ENCODE measurements around the gene WDFY4. TPM values are rescaled to one million over a fixed set of nuclear protein-coding genes. Genes with fewer than 3 reads are reported as not detected.

WDFY4 gene
- total and polyA plus RNA-seq, 4 donors: 0.57 to 7.1 (median 2.0) TPM

- H3K4me3 ChIP-seq (ENCODE audit: low read depth in 1 of 3, low read length in 3 of 3): no peak overlapping the region
- H3K9ac ChIP-seq (ENCODE audit: low read depth in 1 of 2, low read length in 2 of 2): no peak overlapping the region
- H3K36me3 ChIP-seq (ENCODE audit: control insufficient read depth in 4 of 4, insufficient read depth in 3 of 4, low read depth in 1 of 4, low read length in 3 of 4): no peaks in the 10 kb centered on the region
- no peaks in the 10 kb centered on the region for H3K27me3 ChIP-seq (ENCODE audit: control insufficient read depth in 4 of 4, insufficient read depth in 4 of 4, low read length in 3 of 4)
- no peak overlapping the region for H3K27ac ChIP-seq (ENCODE audit: low read depth in 1 of 2, low read length in 2 of 2)
- WGBS: 75% methylated on average over 5 of the region's 5 CpGs
- peak; percentile 14 for DNase-seq (ENCODE audit: low spot score)
- no peaks in the 10 kb centered on the region for H3K9me3 ChIP-seq (ENCODE audit: control insufficient read depth in 4 of 4, low read length in 3 of 4)
- TF ChIP-seq, protein P1, sequence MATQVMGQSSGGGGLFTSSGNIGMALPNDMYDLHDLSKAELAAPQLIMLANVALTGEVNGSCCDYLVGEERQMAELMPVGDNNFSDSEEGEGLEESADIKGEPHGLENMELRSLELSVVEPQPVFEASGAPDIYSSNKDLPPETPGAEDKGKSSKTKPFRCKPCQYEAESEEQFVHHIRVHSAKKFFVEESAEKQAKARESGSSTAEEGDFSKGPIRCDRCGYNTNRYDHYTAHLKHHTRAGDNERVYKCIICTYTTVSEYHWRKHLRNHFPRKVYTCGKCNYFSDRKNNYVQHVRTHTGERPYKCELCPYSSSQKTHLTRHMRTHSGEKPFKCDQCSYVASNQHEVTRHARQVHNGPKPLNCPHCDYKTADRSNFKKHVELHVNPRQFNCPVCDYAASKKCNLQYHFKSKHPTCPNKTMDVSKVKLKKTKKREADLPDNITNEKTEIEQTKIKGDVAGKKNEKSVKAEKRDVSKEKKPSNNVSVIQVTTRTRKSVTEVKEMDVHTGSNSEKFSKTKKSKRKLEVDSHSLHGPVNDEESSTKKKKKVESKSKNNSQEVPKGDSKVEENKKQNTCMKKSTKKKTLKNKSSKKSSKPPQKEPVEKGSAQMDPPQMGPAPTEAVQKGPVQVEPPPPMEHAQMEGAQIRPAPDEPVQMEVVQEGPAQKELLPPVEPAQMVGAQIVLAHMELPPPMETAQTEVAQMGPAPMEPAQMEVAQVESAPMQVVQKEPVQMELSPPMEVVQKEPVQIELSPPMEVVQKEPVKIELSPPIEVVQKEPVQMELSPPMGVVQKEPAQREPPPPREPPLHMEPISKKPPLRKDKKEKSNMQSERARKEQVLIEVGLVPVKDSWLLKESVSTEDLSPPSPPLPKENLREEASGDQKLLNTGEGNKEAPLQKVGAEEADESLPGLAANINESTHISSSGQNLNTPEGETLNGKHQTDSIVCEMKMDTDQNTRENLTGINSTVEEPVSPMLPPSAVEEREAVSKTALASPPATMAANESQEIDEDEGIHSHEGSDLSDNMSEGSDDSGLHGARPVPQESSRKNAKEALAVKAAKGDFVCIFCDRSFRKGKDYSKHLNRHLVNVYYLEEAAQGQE (IDR thresholded peaks at IDR 0.05): no peak
- TF ChIP-seq EGR1 (IDR thresholded peaks at IDR 0.05; ENCODE audit: low read depth in 2 of 2) (no peak), FOXA1 (IDR thresholded peaks at IDR 0.05) (no peak), ZBTB33 (IDR thresholded peaks at IDR 0.05) (no peak)
- no peaks in the 10 kb centered on the region for H3K4me1 ChIP-seq (ENCODE audit: control insufficient read depth in 4 of 4, insufficient read depth in 4 of 4, low read length in 3 of 4)
These were observed 114.0 kb downstream of the WDFY4 start for GRCh38 chr10:48798481-48799254.

GRCh38 chr10:48799341-48800006, 114.8 kb downstream of the WDFY4 start:
- Histone ChIP-seq H3K27me3 (ENCODE audit: control insufficient read depth in 4 of 4, insufficient read depth in 4 of 4, low read length in 3 of 4) (no peaks in the 10 kb centered on the region), H3K36me3 (ENCODE audit: control insufficient read depth in 4 of 4, insufficient read depth in 3 of 4, low read depth in 1 of 4, low read length in 3 of 4) (no peaks in the 10 kb centered on the region), H3K9ac (ENCODE audit: low read depth in 1 of 2, low read length in 2 of 2) (no peak overlapping the region), H3K9me3 (ENCODE audit: control insufficient read depth in 4 of 4, low read length in 3 of 4) (no peaks in the 10 kb centered on the region), H3K4me1 (ENCODE audit: control insufficient read depth in 4 of 4, insufficient read depth in 4 of 4, low read length in 3 of 4) (no peaks in the 10 kb centered on the region), H3K4me3 (ENCODE audit: low read depth in 1 of 3, low read length in 3 of 3) (no peak overlapping the region), H3K27ac (ENCODE audit: low read depth in 1 of 2, low read length in 2 of 2) (peak overlapping the region; percentile 1 to 56)
- 88% methylated on average over 17 of the region's 17 CpGs for WGBS
- DNase-seq (ENCODE audit: low spot score): no peak
- no peak for TF ChIP-seq SP1 (IDR thresholded peaks at IDR 0.05)
- no peak for TF ChIP-seq YY1 (IDR thresholded peaks at IDR 0.05)
- no peak for TF ChIP-seq GABPA (IDR thresholded peaks at IDR 0.05 in 1 of 2, conservative IDR thresholded peaks at IDR 0.05 in 1 of 2)
- TF ChIP-seq EGR1 (IDR thresholded peaks at IDR 0.05; ENCODE audit: low read depth in 2 of 2): no peak
- no peak for TF ChIP-seq RXRA (IDR thresholded peaks at IDR 0.05)
- no peak for TF ChIP-seq FOXA2 (IDR thresholded peaks at IDR 0.05)
- TF ChIP-seq HNF4G (IDR thresholded peaks at IDR 0.05): no peak
- TF ChIP-seq FOXA1 (IDR thresholded peaks at IDR 0.05): no peak
- no peak for TF ChIP-seq CTCF (IDR thresholded peaks at IDR 0.05; ENCODE audit: low read depth, low read length, missing input control)
- no peak for TF ChIP-seq MAX (IDR thresholded peaks at IDR 0.05)
- TF ChIP-seq RAD21 (IDR thresholded peaks at IDR 0.05): no peak
- no peak for TF ChIP-seq HNF4A (conservative IDR thresholded peaks at IDR 0.05)
- no peak for TF ChIP-seq ZBTB33 (IDR thresholded peaks at IDR 0.05)
- TF ChIP-seq, protein P1 (IDR thresholded peaks at IDR 0.05): no peak
- no peak for TF ChIP-seq TAF1 (conservative IDR thresholded peaks at IDR 0.05)
- no peak for TF ChIP-seq NR2F2 (IDR thresholded peaks at IDR 0.05)
- no peak for TF ChIP-seq JUND (IDR thresholded peaks at IDR 0.05)

Measured in liver (tissue), 9 donors.